Measurements from ENCODE around the gene ROCK2. TPM values are rescaled to one million over a fixed set of nuclear protein-coding genes. Genes with fewer than 3 reads are reported as not detected.

Gene ROCK2
- total and polyA plus RNA-seq, 2 of the 13 experiments (the other 11 are each of a cell fraction or from before 2014, with no cell fraction given): 38.1 to 119 TPM

- TF ChIP-seq HMGXB4 (CRISPR knock-in tag; IDR thresholded peaks at IDR 0.05; ENCODE audit: borderline replicate concordance in 1 of 2, low read depth in 1 of 2): peak in 1 of 2 experiments; percentile 51; a peak in 1 of 4 replicates
- peak; percentile 19; the same call in 1 of the 2 replicates for TF ChIP-seq TBX3 (IDR thresholded peaks at IDR 0.05; ENCODE audit: borderline replicate concordance)
- peak; percentile 80 for TF ChIP-seq TEAD3 (CRISPR knock-in tag; optimal IDR thresholded peaks at IDR 0.05; ENCODE audit: borderline replicate concordance)
- TF ChIP-seq, protein P1, sequence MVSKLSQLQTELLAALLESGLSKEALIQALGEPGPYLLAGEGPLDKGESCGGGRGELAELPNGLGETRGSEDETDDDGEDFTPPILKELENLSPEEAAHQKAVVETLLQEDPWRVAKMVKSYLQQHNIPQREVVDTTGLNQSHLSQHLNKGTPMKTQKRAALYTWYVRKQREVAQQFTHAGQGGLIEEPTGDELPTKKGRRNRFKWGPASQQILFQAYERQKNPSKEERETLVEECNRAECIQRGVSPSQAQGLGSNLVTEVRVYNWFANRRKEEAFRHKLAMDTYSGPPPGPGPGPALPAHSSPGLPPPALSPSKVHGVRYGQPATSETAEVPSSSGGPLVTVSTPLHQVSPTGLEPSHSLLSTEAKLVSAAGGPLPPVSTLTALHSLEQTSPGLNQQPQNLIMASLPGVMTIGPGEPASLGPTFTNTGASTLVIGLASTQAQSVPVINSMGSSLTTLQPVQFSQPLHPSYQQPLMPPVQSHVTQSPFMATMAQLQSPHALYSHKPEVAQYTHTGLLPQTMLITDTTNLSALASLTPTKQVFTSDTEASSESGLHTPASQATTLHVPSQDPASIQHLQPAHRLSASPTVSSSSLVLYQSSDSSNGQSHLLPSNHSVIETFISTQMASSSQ (IDR thresholded peaks at IDR 0.05; ENCODE audit: low read depth): peak; percentile 34; the same call in 1 of the 2 replicates
- TF ChIP-seq, protein P1 (CRISPR knock-in tag; IDR thresholded peaks at IDR 0.05; ENCODE audit: borderline replicate concordance): no peak
- no peak for TF ChIP-seq DBP (CRISPR knock-in tag; IDR thresholded peaks at IDR 0.05; ENCODE audit: not compliant biosample characterization)
- TF ChIP-seq ZNF501 (CRISPR knock-in tag; IDR thresholded peaks at IDR 0.05): no peak
- TF ChIP-seq, protein P2, sequence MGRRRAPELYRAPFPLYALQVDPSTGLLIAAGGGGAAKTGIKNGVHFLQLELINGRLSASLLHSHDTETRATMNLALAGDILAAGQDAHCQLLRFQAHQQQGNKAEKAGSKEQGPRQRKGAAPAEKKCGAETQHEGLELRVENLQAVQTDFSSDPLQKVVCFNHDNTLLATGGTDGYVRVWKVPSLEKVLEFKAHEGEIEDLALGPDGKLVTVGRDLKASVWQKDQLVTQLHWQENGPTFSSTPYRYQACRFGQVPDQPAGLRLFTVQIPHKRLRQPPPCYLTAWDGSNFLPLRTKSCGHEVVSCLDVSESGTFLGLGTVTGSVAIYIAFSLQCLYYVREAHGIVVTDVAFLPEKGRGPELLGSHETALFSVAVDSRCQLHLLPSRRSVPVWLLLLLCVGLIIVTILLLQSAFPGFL (CRISPR knock-in tag; IDR thresholded peaks at IDR 0.05): no peak
- peak; percentile 14 for TF ChIP-seq POGZ (CRISPR knock-in tag; IDR thresholded peaks at IDR 0.05)
- TF ChIP-seq CHD2 (IDR thresholded peaks at IDR 0.05; ENCODE audit: low read depth, low read length): no peak
- TF ChIP-seq MAFK (conservative IDR thresholded peaks at IDR 0.05 in 1 of 2, IDR thresholded peaks at IDR 0.05 in 1 of 2; ENCODE audit: low read length in 2 of 2): peak in 1 of 2 experiments; percentile 42; a peak in 1 of 4 replicates
- no peak for TF ChIP-seq ELK4 (CRISPR knock-in tag; IDR thresholded peaks at IDR 0.05; ENCODE audit: borderline replicate concordance)
Observed at GRCh38 chr2:11342551-11343367, 1.7 kb downstream of the ROCK2 start (continued).

Measured in HepG2 (cell line).